HG02642 (cell line): ENCODE results near the gene MSH5.

Source experiments
- ATAC-seq: cut with Tn5 transposase; IDR thresholded peaks from one replicate; pipeline ENCODE4 v1.9.1; 2021; ENCODE audit warnings: mild to moderate bottlenecking; ENCODE audit not compliant: unreplicated experiment, poor library complexity

MSH5 gene

DNA sequence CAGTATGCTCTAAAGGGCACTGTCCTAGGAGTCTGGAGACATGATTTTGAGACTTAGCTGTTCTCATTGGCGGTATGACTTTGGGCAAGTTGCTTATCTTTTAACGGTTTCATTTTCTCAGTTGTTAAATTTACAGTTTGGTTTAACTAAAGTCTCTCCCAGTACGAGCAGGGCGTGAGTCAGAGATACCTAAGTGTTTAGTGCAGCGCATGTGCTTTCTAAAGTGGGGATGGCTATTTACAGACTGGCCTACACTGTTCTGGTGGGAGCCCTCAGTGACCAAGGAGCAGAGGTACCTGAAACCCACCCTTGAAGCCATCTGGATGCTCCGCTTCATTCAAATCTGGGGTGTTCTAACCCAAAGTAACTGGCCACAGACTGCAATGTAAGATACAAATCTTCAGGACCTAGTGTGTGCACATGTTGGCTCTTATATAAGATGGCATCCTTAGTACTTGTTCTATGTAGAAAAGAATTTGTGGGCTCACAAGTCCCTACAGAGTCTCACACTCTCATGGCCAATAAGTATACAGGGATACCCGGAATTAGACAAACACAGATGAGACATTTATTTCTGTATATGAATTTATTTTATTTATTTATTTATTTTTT is 10.7 kb downstream of the MSH5 start:
- no peak for ATAC-seq

DNA sequence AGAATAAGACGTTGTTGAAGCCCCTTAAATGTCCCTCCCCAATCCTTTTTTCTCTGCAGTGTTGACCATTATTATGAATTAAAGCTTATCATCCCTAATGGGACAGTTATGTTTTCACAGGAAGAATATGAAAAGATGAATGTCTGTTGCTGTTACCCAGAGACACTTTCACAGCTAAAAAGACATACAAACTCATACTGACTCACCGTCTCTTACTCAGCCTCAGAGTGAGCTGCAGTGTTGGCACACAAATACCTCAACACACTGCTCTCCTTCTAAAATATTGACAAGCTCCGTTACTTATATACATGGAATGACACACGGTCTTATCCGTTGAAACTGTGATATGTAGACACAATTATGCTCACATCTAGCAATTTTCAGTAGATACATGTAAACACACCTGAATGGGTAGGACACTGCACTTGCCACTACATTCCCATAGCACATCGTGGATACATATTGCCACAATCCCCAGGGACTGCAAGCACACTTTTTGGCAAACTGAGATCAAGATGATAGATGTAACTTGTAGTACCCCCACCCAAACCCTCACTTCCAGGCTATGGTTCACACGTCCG is 13.0 kb downstream of the MSH5 start:
- no peak for ATAC-seq

DNA sequence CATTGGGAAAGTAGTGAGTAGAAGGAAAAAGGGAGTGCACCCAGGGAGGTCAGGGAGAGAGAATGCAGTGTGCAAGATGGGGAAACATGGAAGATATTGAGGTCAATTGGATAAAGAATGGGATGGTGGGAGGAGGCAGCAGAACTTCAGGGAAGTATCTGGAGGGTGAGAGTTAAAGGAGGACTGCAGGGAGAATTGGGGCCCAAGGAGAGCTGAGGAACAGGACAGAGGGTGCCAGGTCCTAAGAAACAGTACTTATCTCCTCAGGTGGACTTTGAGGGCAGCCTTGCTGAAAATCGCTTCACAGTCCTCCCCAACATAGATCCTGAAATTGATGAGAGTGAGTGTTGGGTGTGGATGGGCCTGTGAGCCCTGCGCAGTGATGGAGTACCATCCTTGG is 18.5 kb downstream of the MSH5 start:
- no peak for ATAC-seq

DNA sequence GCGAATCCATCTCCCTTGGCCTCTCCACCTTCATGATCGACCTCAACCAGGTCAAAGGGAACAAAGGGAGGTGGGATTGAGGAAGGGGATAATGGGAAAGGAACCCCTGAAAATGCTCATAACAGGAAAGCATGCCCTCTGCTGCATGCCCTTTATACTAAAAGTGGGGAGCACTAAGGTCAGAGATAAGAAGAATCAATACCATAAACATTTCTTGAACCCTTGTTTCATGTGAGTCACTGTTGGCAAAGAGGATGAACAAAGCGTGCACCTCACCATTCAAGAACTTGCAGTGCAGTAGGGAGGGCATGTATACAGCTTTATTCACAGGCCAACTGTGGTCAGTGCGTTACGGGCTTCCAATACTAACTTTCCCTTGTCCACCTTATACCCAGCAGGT is 21.0 kb downstream of the MSH5 start:
- no peak for ATAC-seq

DNA sequence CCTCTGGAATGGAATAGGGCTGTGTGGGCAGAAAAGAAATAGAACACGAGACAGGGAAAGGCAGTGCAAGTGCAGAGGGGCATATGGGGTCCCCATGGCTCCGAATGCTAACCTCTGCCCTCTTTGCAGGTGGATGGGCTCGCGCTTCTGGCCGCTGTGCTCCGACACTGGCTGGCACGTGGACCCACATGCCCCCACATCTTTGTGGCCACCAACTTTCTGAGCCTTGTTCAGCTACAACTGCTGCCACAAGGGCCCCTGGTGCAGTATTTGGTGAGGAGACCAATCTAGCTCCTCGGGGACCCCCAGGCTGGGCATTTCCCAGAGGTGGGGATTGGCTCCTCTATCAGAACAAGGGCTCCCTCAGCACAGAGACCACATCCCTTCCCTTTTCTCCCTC is 21.5 kb downstream of the MSH5 start:
- no peak for ATAC-seq

GRCh38 chr6:31762356-31762755 is 22.6 kb downstream of the MSH5 start, which contains the start of gene SAPCD1:
Gene SAPCD1 (plus strand): TSS chr6:31762656. CDS start chr6:31763055, 399 bp downstream.
- no peak for ATAC-seq

- no peak for ATAC-seq
Observed at GRCh38 chr6:31762878-31763618, 23.2 kb downstream of the MSH5 start.

DNA sequence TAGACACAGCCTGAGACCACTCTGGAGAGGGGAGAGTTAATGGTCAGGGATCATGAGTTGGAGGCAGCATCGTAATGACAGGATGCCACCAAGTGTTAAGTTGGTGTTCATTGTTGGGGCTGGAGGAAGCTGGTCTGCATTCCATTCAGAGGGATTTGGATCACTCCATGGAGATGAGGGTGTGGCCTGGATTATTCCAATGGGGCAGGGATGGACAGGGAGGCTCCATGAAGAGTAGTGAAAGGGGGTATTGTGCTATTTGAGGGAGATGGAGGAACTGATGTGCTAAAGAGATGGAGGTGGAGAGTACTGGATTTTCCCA is 23.8 kb downstream of the MSH5 start:
- no peak for ATAC-seq

GRCh38 chr6:31764198-31764597 is 24.4 kb downstream of the MSH5 start:
- ATAC-seq: no peak

DNA sequence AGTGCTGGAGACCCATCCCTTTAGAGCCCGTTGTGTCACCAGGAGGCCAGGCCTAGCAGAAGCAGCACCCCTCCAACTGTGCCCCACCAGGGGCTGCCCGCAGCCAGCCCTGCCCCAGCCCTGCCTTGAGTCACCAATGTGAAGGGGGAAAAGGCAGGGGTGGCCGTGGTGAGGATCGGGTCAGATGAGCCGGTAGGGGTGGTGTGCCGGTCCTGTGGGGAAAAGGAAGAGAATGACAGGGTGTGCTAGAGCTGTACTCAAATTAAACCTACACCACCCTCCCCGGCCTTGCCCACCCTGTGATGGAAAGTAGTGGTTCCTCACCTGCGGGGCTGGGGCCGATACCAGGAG is 25.7 kb downstream of the MSH5 start:
- ATAC-seq: no peak

GRCh38 chr6:31765910-31766794 is 26.3 kb downstream of the MSH5 start:
- no peak for ATAC-seq

GRCh38 chr6:31767096-31767645 is 27.4 kb downstream of the MSH5 start:
- ATAC-seq: no peak

GRCh38 chr6:31768363-31769257 is 28.8 kb downstream of the MSH5 start:
- ATAC-seq: no peak

- ATAC-seq: peak; percentile 54
Observed at GRCh38 chr6:31769684-31770371, 30.0 kb downstream of the MSH5 start.

GRCh38 chr6:31770860-31771259 is 31.1 kb downstream of the MSH5 start:
- no peak for ATAC-seq

GRCh38 chr6:31771992-31772358 is 32.2 kb downstream of the MSH5 start:
- no peak for ATAC-seq

DNA sequence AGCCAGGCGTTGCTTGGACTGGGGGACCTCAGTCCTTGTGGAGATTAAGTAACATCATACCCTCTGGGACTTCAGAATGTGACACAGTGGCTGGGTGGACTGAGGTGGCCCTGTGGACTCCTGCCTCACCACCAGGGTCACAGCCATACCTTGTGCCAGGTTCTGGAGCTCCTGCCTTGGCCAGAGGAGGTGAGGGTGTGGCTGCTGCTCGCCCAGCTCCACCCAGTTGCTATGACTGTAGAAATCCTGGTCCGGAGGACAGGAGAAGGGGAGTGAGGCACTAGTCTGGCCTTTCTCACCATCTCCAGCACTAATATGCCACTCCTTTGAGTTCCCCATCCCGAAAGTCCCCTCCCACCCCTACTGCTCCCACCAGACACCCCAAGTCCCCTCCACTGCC is 35.4 kb downstream of the MSH5 start:
- no peak for ATAC-seq

- no peak for ATAC-seq
Observed at GRCh38 chr6:31775633-31776484, 36.1 kb downstream of the MSH5 start.
